GM19239 (cell line): ENCODE results near the gene APMAP.

Experiments used
- DNase-seq: peaks from one replicate; pipeline ENCODE4 v3.0.0; 2011; ENCODE audit warnings: low spot score; ENCODE audit not compliant: insufficient read length
- FAIRE-seq: peaks from 2 replicates; lab custom pipeline; 2011; peaks lifted over from hg19 to GRCh38; lab: Jason Lieb, UNC

Gene APMAP

GRCh38 chr20:24991897-24992486, 559 bp downstream of the APMAP start:
- FAIRE-seq (no peak), DNase-seq (no peak)

GRCh38 chr20:24990810-24991252, 1.7 kb downstream of the APMAP start:
- DNase-seq (no peak), FAIRE-seq (no peak)

GRCh38 chr20:24989162-24989561, 3.4 kb downstream of the APMAP start:
- FAIRE-seq = no peak
- DNase-seq = no peak

- DNase-seq = no peak
- no peak for FAIRE-seq
These were observed 4.4 kb downstream of the APMAP start for GRCh38 chr20:24987873-24988835.

DNA sequence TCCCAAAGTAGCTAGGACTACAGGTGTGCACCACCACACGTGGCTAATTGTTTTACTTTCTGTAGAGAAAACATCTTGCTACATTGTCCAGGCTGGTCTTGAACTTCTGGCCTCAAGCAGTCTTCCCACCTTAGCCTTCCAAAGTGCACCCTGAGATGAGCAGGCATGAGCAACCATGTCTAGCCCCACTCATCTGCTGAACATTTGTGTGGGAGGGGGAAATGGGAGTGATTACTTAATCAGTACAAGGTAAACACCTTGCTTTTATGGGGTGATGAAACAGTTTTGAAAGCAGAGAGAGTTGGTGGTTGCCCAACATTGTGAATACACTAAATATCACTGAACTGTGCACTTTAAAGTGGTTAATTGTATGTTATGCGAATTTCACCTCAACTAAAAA, 5.3 kb downstream of the APMAP start:
- no peak for FAIRE-seq
- DNase-seq = no peak

GRCh38 chr20:24986436-24987015, 6.0 kb downstream of the APMAP start:
- no peak for DNase-seq

DNA sequence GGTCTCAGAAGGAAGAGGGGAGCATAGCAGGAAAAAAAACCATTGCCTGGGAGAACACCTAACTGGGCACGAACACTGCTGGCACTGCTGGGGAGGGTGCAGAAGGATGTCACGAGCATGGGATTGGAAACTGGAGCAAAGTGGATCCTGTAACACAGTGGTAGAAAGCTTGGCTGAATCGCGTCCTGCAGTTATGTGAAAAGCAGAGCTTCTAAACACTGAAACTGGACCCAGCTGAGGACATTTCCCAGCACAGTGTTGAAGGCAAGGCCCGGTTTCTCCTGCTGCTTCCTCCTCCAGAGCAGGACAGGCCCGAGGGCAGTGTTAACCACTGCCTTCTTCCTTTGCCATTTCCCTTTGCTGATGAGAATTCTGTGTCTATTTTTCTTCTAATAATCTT, 6.7 kb downstream of the APMAP start:
- DNase-seq (no peak), FAIRE-seq (no peak)

More at GRCh38 chr20:24986436-24987015, 6.0 kb downstream of the APMAP start:
- no peak for FAIRE-seq

GRCh38 chr20:24984961-24985640, 7.5 kb downstream of the APMAP start:
- DNase-seq (no peak), FAIRE-seq (no peak)

GRCh38 chr20:24983896-24984295, 8.7 kb downstream of the APMAP start:
- FAIRE-seq (no peak), DNase-seq (no peak)

GRCh38 chr20:24981790-24982189, 10.8 kb downstream of the APMAP start:
- no peak for FAIRE-seq

GRCh38 chr20:24981282-24981681, 11.3 kb downstream of the APMAP start:
- FAIRE-seq (no peak), DNase-seq (no peak)

More at GRCh38 chr20:24981790-24982189, 10.8 kb downstream of the APMAP start:
- no peak for DNase-seq

DNA sequence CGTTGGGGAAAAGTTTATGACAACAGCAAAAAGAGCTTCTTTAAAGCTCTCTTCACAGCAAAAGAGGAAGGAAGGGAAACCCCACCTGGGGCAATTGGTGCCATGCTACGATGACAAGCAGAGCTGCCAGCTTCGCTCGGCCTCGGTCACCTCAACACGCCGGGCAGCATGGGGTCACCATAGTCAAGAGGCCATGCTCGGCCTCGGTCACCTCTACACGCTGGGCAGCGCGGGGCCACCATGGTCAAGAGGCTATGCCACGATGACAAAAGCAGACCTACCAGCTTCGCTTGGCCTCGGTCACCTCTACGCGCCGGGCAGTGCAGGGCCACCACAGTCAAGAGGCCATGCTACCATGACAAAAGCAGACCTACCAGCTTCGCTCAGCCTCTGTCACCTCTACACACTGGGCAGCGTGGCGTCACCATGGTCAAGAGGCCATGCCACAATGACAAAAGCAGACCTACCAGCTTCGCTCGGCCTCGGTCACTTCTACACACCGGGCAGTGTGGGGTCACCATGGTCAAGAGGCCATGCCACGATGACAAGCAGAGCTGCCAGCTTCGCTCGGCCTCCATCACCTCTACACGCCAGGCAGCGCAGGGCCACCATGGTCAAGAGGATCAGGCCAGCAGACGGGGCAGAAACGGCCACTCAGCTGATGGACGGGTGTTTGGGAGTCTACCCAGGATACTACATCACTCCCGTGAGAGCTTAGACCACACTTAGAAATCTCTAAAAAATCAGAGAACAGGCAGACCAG, 12.1 kb downstream of the APMAP start:
- FAIRE-seq (no peak), DNase-seq (no peak)

DNA sequence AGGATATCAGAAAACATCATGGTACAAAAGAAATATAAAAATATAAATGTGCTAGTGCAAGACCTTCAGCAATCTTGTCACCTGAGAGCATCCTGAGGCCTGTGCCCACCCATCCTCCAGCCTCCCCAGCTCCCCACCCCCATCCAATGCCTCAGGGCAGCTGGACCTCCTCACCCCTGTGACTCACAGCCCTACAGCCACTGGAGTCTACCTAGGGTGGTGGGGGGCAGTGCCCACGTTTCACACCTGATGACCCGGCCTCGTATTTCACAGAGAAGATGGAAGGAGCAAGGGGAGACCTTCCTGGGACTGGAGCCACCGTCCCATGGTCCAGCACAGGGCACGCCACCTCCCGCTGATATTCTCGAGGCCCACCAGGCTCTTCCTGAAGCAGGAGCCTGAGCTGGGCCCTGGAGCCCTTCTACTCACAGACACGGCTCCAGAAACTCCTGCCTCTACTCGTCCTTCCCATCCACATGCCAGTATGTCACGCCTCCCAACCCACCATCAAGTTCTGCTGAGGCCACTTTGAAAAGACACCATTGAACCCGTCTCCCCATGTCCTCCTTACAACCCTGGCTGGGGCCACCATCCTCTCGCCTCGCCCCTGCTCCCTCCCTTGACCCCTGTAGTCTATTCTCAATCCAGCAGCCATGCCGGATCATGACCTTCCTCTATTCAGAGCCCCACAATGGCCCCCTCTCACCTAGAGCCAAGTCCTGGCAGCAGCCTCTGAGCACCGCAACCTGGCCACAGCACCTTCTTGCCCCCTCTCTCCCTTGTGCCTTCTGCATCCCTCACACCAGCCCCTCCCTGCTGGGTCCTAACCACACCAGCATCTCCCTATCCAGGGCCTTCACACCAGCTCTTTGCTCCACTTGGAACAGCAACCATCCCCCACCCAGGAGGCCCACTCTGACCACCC, 13.3 kb downstream of the APMAP start:
- no peak for DNase-seq
- no peak for FAIRE-seq

GRCh38 chr20:24978513-24978912, 14.0 kb downstream of the APMAP start:
- FAIRE-seq (no peak), DNase-seq (no peak)

GRCh38 chr20:24977797-24978196, 14.8 kb downstream of the APMAP start:
- DNase-seq = no peak
- no peak for FAIRE-seq

DNA sequence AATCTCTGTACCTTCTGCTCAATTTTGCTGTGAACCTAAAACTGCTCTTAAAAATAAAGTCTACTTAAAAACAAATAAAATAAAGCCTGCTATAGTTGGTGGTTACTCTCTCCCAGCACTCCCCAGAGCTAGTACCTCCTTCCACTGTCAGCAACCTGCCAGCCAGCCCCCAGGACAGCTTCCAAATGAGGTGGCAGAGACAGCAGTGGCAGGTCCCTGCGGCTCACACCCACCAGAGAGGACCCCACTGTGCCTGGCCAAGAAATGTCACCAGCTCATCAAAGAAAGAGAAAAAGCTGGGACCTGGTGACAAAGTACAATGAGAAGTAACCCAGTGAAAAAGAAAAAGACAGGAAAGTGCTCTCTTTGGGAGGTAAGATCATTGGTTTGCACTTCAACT, 15.2 kb downstream of the APMAP start:
- FAIRE-seq (no peak), DNase-seq (no peak)

GRCh38 chr20:24972341-24972740, 20.2 kb downstream of the APMAP start:
- DNase-seq = no peak
- FAIRE-seq = no peak

GRCh38 chr20:24971376-24972101, 21.0 kb downstream of the APMAP start:
- DNase-seq = no peak
- no peak for FAIRE-seq
